Measurements from ENCODE around the gene SH3GLB2.

DNA sequence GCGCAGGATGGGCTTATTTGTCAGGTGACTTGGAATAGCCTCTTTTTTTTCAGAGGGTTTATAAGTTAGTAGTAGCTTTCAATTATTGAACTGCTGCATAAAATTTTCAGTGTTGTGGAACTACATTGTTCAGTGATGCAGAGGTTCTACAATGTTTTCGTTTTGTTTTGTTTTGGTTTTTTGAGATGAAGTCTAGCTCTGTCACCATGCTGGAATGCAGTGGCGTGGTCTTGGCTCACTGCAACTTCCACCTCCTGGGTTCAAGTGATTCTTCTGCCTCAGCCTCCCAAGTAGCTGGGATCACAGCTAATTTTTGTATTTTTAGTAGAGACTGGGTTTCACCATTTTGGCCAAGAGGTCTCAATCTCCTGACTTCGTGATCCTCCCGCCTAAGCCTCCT lies 58.6 kb downstream of the SH3GLB2 start:
- no peak for TF ChIP-seq POLR2A (IDR thresholded peaks at IDR 0.05)
- TF ChIP-seq, protein P1, sequence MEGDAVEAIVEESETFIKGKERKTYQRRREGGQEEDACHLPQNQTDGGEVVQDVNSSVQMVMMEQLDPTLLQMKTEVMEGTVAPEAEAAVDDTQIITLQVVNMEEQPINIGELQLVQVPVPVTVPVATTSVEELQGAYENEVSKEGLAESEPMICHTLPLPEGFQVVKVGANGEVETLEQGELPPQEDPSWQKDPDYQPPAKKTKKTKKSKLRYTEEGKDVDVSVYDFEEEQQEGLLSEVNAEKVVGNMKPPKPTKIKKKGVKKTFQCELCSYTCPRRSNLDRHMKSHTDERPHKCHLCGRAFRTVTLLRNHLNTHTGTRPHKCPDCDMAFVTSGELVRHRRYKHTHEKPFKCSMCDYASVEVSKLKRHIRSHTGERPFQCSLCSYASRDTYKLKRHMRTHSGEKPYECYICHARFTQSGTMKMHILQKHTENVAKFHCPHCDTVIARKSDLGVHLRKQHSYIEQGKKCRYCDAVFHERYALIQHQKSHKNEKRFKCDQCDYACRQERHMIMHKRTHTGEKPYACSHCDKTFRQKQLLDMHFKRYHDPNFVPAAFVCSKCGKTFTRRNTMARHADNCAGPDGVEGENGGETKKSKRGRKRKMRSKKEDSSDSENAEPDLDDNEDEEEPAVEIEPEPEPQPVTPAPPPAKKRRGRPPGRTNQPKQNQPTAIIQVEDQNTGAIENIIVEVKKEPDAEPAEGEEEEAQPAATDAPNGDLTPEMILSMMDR (IDR thresholded peaks at IDR 0.05): no peak
